SK-N-SH (cell line): Measurements from ENCODE around the gene MET. TPM values are rescaled to one million over a fixed set of nuclear protein-coding genes. Genes with fewer than 3 reads are reported as not detected.
A peak's percentile ranks its signal among the peaks of the same experiment; 100 is the strongest.

ENCODE experiments used
- CTCF ChIA-PET: fragments of 300-600, 350-600 bp; formaldehyde crosslinking; extraction: SDS; loops from one replicate; lab custom pipeline; 2021; lab: Yijun Ruan, JAX
- POLR2A ChIA-PET: fragments of 350-600 bp; sonication (Branson Sonifier 250); formaldehyde crosslinking; extraction: SDS; loops from one replicate; lab custom pipeline; 2020; ENCODE audit warnings: antibody characterized with exemption, inconsistent platforms; lab: Yijun Ruan, JAX
- DNase-seq: peaks from one replicate; pipeline ENCODE4 v3.0.0; 2012
- H2AFZ ChIP-seq: fragments of 200-600 bp; sonication (generic); 2 replicates; pipeline ENCODE4 v1.8.1; 2016; ENCODE audit warnings: antibody characterized with exemption, mild to moderate bottlenecking, low read depth
- H3F3A ChIP-seq: fragments of 200-600 bp; sonication (generic); replicated peaks from 2 replicates; pipeline ENCODE3; 2016; ENCODE audit warnings: antibody characterized with exemption, mild to moderate bottlenecking; ENCODE audit not compliant: insufficient read depth
- H3K27ac ChIP-seq, 2 experiments: fragments of 200-500 bp in 1 of 2; fragments of 200-600 bp in 1 of 2; sonication (Bioruptor generic) in 1 of 2; sonication (generic), shearing (Covaris generic) in 1 of 2; 2 replicates each; pipeline versions ENCODE4 v1.5.1 to v1.6.1; 2014 to 2016; ENCODE audit warnings: low read depth in 2 of 2, inconsistent platforms in 1 of 2, low read length in 1 of 2, mild to moderate bottlenecking in 1 of 2, mixed read lengths in 1 of 2
- H3K27me3 ChIP-seq: fragments of 200-600 bp; sonication (generic), shearing (Covaris generic); 2 replicates; pipeline ENCODE4 v1.6.1; 2016; ENCODE audit warnings: mixed run types; ENCODE audit not compliant: insufficient read depth
- H3K36me3 ChIP-seq, 2 experiments: fragments of 200-500 bp in 1 of 2; fragments of 200-600 bp in 1 of 2; sonication (Bioruptor generic) in 1 of 2; sonication (generic) in 1 of 2; replicated peaks in 1 of 2; 2 replicates each; pipeline versions ENCODE3 to v1.5.1; 2014 to 2016; ENCODE audit warnings: low read length in 1 of 2, mild to moderate bottlenecking in 1 of 2; ENCODE audit not compliant: insufficient read depth in 2 of 2, control insufficient read depth in 1 of 2
- H3K4me1 ChIP-seq, 2 experiments: fragments of 200-500 bp in 1 of 2; fragments of 200-600 bp in 1 of 2; sonication (Bioruptor generic) in 1 of 2; sonication (generic), shearing (Covaris generic) in 1 of 2; 2 replicates each; pipeline versions ENCODE4 v1.5.1 to v1.6.1; 2014 to 2016; ENCODE audit warnings: low read depth in 1 of 2, low read length in 1 of 2, mixed run types in 1 of 2; ENCODE audit not compliant: insufficient read depth in 2 of 2, control insufficient read depth in 1 of 2
- H3K4me2 ChIP-seq: fragments of 200-600 bp; sonication (generic), shearing (Covaris generic); 2 replicates; pipeline ENCODE4 v1.6.1; 2017; ENCODE audit warnings: mixed run types
- H3K4me3 ChIP-seq, 2 experiments: fragments of 200-500 bp in 1 of 2; fragments of 200-600 bp in 1 of 2; sonication (Bioruptor generic) in 1 of 2; sonication (generic), shearing (Covaris generic) in 1 of 2; 2 replicates each; pipeline versions ENCODE4 v1.5.1 to v1.8.1; 2014 to 2016; ENCODE audit warnings: low read depth in 2 of 2, inconsistent platforms in 1 of 2, low read length in 1 of 2, mild to moderate bottlenecking in 1 of 2, mixed read lengths in 1 of 2, moderate library complexity in 1 of 2
- H3K79me2 ChIP-seq: fragments of 200-600 bp; sonication (generic); 2 replicates; pipeline ENCODE4 v1.8.1; 2017; ENCODE audit warnings: mild to moderate bottlenecking; ENCODE audit not compliant: insufficient read depth
- H3K9ac ChIP-seq: fragments of 200-600 bp; sonication (generic); 2 replicates; pipeline ENCODE4 v1.6.1; 2017; ENCODE audit warnings: mixed run types
- H3K9me2 ChIP-seq: fragments of 200-600 bp; sonication (generic); 2 replicates; pipeline ENCODE4 v1.6.1; 2017; ENCODE audit warnings: mixed run types
- H3K9me3 ChIP-seq: fragments of 200-600 bp; sonication (generic); 2 replicates; pipeline ENCODE4 v1.6.1; 2017; ENCODE audit warnings: mixed run types, mild to moderate bottlenecking, moderate library complexity
- H4K20me1 ChIP-seq: fragments of 200-600 bp; sonication (generic); 2 replicates; pipeline ENCODE4 v1.6.1; 2017; ENCODE audit warnings: mild to moderate bottlenecking, mixed run types; ENCODE audit not compliant: insufficient read depth
- CHD2 ChIP-seq: fragments of 150-350 bp; IDR thresholded peaks from 2 replicates; pipeline ENCODE4 v1.6.1; 2018; ENCODE audit warnings: low read length; ENCODE audit not compliant: partially characterized antibody
- EP300 ChIP-seq, 2 experiments: IDR thresholded peaks; 2 replicates each; pipeline versions ENCODE4 v1.4.0 to v1.6.1; 2012; ENCODE audit warnings: borderline replicate concordance in 1 of 2, low read depth in 1 of 2, low read length in 1 of 2
- GABPA ChIP-seq: IDR thresholded peaks from 2 replicates; pipeline ENCODE4 v1.4.0; 2012; ENCODE audit warnings: low read depth, mild to moderate bottlenecking
- IRF3 ChIP-seq: fragments of 150-350 bp; IDR thresholded peaks from 2 replicates; pipeline ENCODE4 v1.6.1; 2016; ENCODE audit warnings: mild to moderate bottlenecking, low read depth, low read length
- MAX ChIP-seq: IDR thresholded peaks from 2 replicates; pipeline ENCODE4 v1.4.0; 2012; ENCODE audit warnings: low read depth
- NRF1 ChIP-seq: IDR thresholded peaks from 2 replicates; pipeline ENCODE4 v1.6.1; 2012; ENCODE audit warnings: low read depth, mild to moderate bottlenecking, low read length
- RAD21 ChIP-seq: IDR thresholded peaks from 2 replicates; pipeline ENCODE4 v1.6.1; 2012; ENCODE audit warnings: mild to moderate bottlenecking, low read length
- RCOR1 ChIP-seq: fragments of 150-350 bp; IDR thresholded peaks from 2 replicates; pipeline ENCODE4 v1.6.1; 2017; ENCODE audit warnings: antibody characterized with exemption, low read length
- WGBS: methylation state at CpG from one replicate; pipeline ENCODE4 v1.1.6; 2017; ENCODE audit warnings: low lambda C conversion rate; 5-methylcytosine and 5-hydroxymethylcytosine counted together
- polyA plus RNA-seq, 3 experiments: library from polyadenylated mRNA; depleted of rRNA; stranded (reverse); fragments of >200 nt; gene quantifications; 2 replicates each; pipeline ENCODE4 v1.2.3, GENCODE V29; 2012
- TF ChIP-seq, protein P1 (sequence below): fragments of 200-600 bp; sonication (generic); IDR thresholded peaks from 2 replicates; pipeline ENCODE4 v1.6.1; 2017; ENCODE audit warnings: antibody characterized with exemption, mild to moderate bottlenecking, moderate library complexity
- TF ChIP-seq, protein P2 (sequence below): IDR thresholded peaks from 2 replicates; pipeline ENCODE4 v1.6.1; 2012; ENCODE audit warnings: mild to moderate bottlenecking, low read depth, low read length, moderate library complexity

Gene MET
- polyA plus RNA-seq, 1 of the 3 experiments (the other 2 are of a cell fraction) = 38.7 TPM

DNA sequence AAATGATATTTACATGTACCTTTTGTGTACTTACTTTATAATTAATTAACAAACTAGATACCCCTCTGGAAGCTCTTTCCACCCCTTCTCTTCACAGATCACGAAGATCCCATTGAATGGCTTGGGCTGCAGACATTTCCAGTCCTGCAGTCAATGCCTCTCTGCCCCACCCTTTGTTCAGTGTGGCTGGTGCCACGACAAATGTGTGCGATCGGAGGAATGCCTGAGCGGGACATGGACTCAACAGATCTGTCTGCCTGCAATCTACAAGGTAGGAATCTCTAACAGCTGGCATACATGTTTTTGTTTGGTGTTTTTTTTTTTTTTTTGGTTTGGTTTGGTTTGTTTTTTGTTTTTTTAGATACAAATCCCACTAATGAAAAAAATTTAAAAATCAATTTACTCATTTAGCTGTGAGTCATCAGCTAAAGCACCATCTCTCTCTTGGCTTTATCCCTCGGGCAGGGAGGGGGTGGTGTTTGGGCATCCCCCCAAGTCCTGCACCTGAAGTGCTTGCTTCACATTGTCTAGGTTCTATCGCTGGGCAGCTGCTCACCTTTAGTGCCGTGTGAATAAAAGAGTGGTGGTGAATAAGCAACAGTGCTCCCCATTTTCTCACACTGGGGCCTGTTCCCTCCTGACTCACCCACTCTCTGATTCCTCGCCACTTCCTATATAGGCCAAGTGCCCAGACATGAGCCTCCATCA is 68.9 kb downstream of the MET start:
- H3K27ac ChIP-seq = peak overlapping the region in 1 of 2 experiments; percentile 31; a peak in 1 of 4 replicates
- H3K36me3 ChIP-seq = peaks cover 8 to 16% of the 10 kb centered on the region in 2 experiments
- H3K27me3 ChIP-seq = peaks cover 14% of the 10 kb centered on the region; the same call in 1 of the 2 replicates
- H3F3A ChIP-seq = no peaks in the 10 kb centered on the region
- TF ChIP-seq CHD2 (no peak), MAX (no peak), RAD21 (no peak), RCOR1 (no peak), NRF1 (no peak), IRF3 (no peak), EP300 (IDR thresholded peaks at IDR 0.05; ENCODE audit: borderline replicate concordance in 1 of 2, low read depth in 1 of 2, low read length in 1 of 2) (no peak), GABPA (no peak)
- TF ChIP-seq, protein P1, sequence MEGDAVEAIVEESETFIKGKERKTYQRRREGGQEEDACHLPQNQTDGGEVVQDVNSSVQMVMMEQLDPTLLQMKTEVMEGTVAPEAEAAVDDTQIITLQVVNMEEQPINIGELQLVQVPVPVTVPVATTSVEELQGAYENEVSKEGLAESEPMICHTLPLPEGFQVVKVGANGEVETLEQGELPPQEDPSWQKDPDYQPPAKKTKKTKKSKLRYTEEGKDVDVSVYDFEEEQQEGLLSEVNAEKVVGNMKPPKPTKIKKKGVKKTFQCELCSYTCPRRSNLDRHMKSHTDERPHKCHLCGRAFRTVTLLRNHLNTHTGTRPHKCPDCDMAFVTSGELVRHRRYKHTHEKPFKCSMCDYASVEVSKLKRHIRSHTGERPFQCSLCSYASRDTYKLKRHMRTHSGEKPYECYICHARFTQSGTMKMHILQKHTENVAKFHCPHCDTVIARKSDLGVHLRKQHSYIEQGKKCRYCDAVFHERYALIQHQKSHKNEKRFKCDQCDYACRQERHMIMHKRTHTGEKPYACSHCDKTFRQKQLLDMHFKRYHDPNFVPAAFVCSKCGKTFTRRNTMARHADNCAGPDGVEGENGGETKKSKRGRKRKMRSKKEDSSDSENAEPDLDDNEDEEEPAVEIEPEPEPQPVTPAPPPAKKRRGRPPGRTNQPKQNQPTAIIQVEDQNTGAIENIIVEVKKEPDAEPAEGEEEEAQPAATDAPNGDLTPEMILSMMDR = no peak
- TF ChIP-seq, protein P2, sequence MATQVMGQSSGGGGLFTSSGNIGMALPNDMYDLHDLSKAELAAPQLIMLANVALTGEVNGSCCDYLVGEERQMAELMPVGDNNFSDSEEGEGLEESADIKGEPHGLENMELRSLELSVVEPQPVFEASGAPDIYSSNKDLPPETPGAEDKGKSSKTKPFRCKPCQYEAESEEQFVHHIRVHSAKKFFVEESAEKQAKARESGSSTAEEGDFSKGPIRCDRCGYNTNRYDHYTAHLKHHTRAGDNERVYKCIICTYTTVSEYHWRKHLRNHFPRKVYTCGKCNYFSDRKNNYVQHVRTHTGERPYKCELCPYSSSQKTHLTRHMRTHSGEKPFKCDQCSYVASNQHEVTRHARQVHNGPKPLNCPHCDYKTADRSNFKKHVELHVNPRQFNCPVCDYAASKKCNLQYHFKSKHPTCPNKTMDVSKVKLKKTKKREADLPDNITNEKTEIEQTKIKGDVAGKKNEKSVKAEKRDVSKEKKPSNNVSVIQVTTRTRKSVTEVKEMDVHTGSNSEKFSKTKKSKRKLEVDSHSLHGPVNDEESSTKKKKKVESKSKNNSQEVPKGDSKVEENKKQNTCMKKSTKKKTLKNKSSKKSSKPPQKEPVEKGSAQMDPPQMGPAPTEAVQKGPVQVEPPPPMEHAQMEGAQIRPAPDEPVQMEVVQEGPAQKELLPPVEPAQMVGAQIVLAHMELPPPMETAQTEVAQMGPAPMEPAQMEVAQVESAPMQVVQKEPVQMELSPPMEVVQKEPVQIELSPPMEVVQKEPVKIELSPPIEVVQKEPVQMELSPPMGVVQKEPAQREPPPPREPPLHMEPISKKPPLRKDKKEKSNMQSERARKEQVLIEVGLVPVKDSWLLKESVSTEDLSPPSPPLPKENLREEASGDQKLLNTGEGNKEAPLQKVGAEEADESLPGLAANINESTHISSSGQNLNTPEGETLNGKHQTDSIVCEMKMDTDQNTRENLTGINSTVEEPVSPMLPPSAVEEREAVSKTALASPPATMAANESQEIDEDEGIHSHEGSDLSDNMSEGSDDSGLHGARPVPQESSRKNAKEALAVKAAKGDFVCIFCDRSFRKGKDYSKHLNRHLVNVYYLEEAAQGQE = no peak
- H3K79me2 ChIP-seq = peaks cover 3% of the 10 kb centered on the region; the same call in 1 of the 2 replicates
- H2AFZ ChIP-seq = no peak overlapping the region
- H4K20me1 ChIP-seq = no peaks in the 10 kb centered on the region
- 47% methylated on average over 9 of the region's 9 CpGs for WGBS
- H3K4me1 ChIP-seq = peaks cover 3 to 4% of the 10 kb centered on the region in 2 experiments; a peak in 1 of 4 replicates
- no peaks in the 10 kb centered on the region for H3K9me2 ChIP-seq
- H3K9me3 ChIP-seq = no peaks in the 10 kb centered on the region
- ChIA-PET CTCF (interaction anchor here (0.6 to 1.0 kb wide), 2 partner anchors 36 to 434 kb away, joined by 3 read pairs; no protein-coding TSS in a partner anchor), POLR2A (no interaction called here)
- no peak overlapping the region for H3K4me2 ChIP-seq
- H3K9ac ChIP-seq = no peak overlapping the region
- H3K4me3 ChIP-seq = no peak overlapping the region
- no peak for DNase-seq
